H1 (cell line): ENCODE results near the gene CST4. TPM values are rescaled to one million over a fixed set of nuclear protein-coding genes. Genes with fewer than 3 reads are reported as not detected.

Experiments
- ATF3 ChIP-seq: IDR thresholded peaks from 2 replicates; pipeline ENCODE4 v1.6.1; 2011; ENCODE audit warnings: low read depth, mild to moderate bottlenecking, low read length; ENCODE audit not compliant: insufficient read depth
- CHD7 ChIP-seq: fragments of 300-600 bp; sonication (generic); IDR thresholded peaks from 2 replicates; pipeline ENCODE4 v1.7.1; 2012; ENCODE audit warnings: low read length, moderate library complexity, mild to moderate bottlenecking, inconsistent platforms; ENCODE audit not compliant: insufficient replicate concordance
- CTBP2 ChIP-seq: IDR thresholded peaks from 2 replicates; pipeline ENCODE4 v1.7.0; 2011; ENCODE audit warnings: borderline replicate concordance, mild to moderate bottlenecking, moderate library complexity, mixed read lengths, low read length; ENCODE audit not compliant: insufficient read depth, insufficient read length
- EP300 ChIP-seq, 2 experiments: IDR thresholded peaks; 1 replicate in 1 of 2; 2 replicates in 1 of 2; pipeline ENCODE4 v1.6.1; 2011 to 2012; ENCODE audit warnings: low read depth in 2 of 2, low read length in 2 of 2, mild to moderate bottlenecking in 2 of 2, borderline replicate concordance in 1 of 2, inconsistent platforms in 1 of 2, moderate library complexity in 1 of 2
- FOSL1 ChIP-seq: IDR thresholded peaks from 2 replicates; pipeline ENCODE4 v1.6.1; 2011; ENCODE audit warnings: mild to moderate bottlenecking, low read depth, low read length, moderate library complexity; ENCODE audit not compliant: insufficient read depth
- MAFK ChIP-seq: IDR thresholded peaks from 2 replicates; pipeline ENCODE4 v1.6.1; 2012; ENCODE audit warnings: low read depth, mild to moderate bottlenecking, improper control_type of control experiment, low read length
- TAF1 ChIP-seq: IDR thresholded peaks from 2 replicates; pipeline ENCODE4 v1.6.1; 2011; ENCODE audit warnings: mild to moderate bottlenecking, low read depth, low read length
- ZNF274 ChIP-seq: IDR thresholded peaks from 2 replicates; pipeline ENCODE4 v1.7.0; 2012; ENCODE audit warnings: low read length, borderline replicate concordance; ENCODE audit errors: extremely low read depth
- polyA plus RNA-seq, 7 experiments: library from polyadenylated mRNA; depleted of rRNA in 3 of 7; stranded (reverse) in 5 of 7; unstranded in 2 of 7; fragments of >200 nt in 5 of 7; fragments of 200-250 nt in 2 of 7; gene quantifications; 1 replicate in 5 of 7; 2 replicates in 1 of 7; 4 replicates in 1 of 7; pipeline versions ENCODE4 v1.2.1 to v1.2.3, GENCODE V29; 2011 to 2013; ENCODE audit warnings: missing spikeins in 2 of 7, mixed read lengths in 2 of 7
- total RNA-seq: library from RNA; stranded (reverse); fragmentation: NEBNext Ultra II Directional; extraction: Animal tissue kit (Norgen Biotek cat#: 25700); gene quantifications from 2 replicates; pipeline ENCODE4 v1.2.1, GENCODE V29; 2021

CST4 gene
- total and polyA plus RNA-seq, 2 of the 8 experiments (the other 6 are each of a cell fraction or from before 2014, with no cell fraction given) = not detected

GRCh38 chr20:23667666-23668065, 21.2 kb downstream of the CST4 start (continued):
- TF ChIP-seq MAFK (no peak), FOSL1 (no peak), ATF3 (no peak), ZNF274 (no peak), EP300 (IDR thresholded peaks at IDR 0.05; ENCODE audit: borderline replicate concordance in 1 of 2, low read depth in 2 of 2, low read length in 2 of 2) (no peak), CHD7 (no peak), TAF1 (no peak), CTBP2 (no peak)
